ENCODE data around the gene DIPK2A.

- TF ChIP-seq ZNF623 (tag by site-specific recombination; IDR thresholded peaks at IDR 0.05) (no peak), ZNF544 (tag by site-specific recombination; IDR thresholded peaks at IDR 0.05) (no peak), BCL11B (tag by site-specific recombination; IDR thresholded peaks at IDR 0.05; ENCODE audit: low read depth) (no peak), CTCF (tag by site-specific recombination; IDR thresholded peaks at IDR 0.05) (no peak; the same call in 1 of the 2 replicates), ZNF148 (tag by site-specific recombination; IDR thresholded peaks at IDR 0.05; ENCODE audit: borderline replicate concordance) (no peak), ZNF792 (tag by site-specific recombination; IDR thresholded peaks at IDR 0.05) (no peak), SP3 (tag by site-specific recombination; IDR thresholded peaks at IDR 0.05) (no peak), SALL2 (tag by site-specific recombination; IDR thresholded peaks at IDR 0.05; ENCODE audit: borderline replicate concordance) (no peak), ZNF169 (tag by site-specific recombination; IDR thresholded peaks at IDR 0.05) (no peak), ZNF121 (tag by site-specific recombination; IDR thresholded peaks at IDR 0.05) (no peak), ZNF654 (tag by site-specific recombination; IDR thresholded peaks at IDR 0.05; ENCODE audit: low read depth) (no peak), REST (tag by site-specific recombination; IDR thresholded peaks at IDR 0.05) (peak; percentile 46)
These were observed 507 bp downstream of the DIPK2A start for GRCh38 chr3:143972155-143972504.
